Left ventricle myocardium superior (tissue), 1 donor: ENCODE results near the gene CASS4. TPM values are rescaled to one million over a fixed set of nuclear protein-coding genes. Genes with fewer than 3 reads are reported as not detected.
A peak's percentile ranks its signal among the peaks of the same experiment; 100 is the strongest.

Experiments
- ATAC-seq: fragments of 200-7000 bp; cut with Tn5 transposase; one replicate; pipeline ENCODE4 v1.9.1; 2020; ENCODE audit warnings: mild to moderate bottlenecking, moderate library complexity
- DNase-seq: peaks from one replicate; pipeline ENCODE4 v3.0.0-alpha.2; 2020
- intact Hi-C: fragments of 100-400 bp; cut with micrococcal nuclease; formaldehyde crosslinking; loops from one replicate; pipeline ENCODE4 v1.11.0; 2022
- total RNA-seq: library from RNA; stranded (reverse); fragmentation: NEBNext Ultra II Directional; extraction: Animal tissue kit (Norgen Biotek cat#: 25700); gene quantifications from one replicate; pipeline ENCODE4 v1.2.1, GENCODE V29; 2021
- donor health status: DM: no; HTN: yes; CAD: no; lungs with severe emphysema.

The CASS4 gene
- total RNA-seq, 1 donor from 2014 or later = 0.55 TPM

DNA sequence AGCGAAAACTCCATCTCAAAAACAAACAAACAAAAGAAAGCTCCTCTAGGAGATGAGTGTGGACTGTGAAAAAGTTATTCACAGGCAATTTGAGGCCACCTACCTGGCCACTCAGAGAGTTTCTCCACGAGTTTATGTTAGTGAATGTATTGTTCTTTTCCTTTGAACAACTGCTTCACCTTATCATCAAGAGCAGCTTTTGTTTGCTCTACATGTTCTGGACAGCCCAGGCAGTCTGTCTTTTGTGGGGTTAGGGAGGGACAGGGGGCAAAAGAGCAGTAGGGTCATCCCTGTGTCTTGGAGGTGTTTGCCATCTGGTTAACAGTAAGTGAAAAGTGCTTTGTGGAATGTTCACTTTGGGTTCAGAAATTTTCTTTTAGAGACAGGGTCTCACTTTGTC, 8.0 kb downstream of the CASS4 start:
- DNase-seq (no peak), ATAC-seq (no peak)
- intact Hi-C loops = no loop called here

DNA sequence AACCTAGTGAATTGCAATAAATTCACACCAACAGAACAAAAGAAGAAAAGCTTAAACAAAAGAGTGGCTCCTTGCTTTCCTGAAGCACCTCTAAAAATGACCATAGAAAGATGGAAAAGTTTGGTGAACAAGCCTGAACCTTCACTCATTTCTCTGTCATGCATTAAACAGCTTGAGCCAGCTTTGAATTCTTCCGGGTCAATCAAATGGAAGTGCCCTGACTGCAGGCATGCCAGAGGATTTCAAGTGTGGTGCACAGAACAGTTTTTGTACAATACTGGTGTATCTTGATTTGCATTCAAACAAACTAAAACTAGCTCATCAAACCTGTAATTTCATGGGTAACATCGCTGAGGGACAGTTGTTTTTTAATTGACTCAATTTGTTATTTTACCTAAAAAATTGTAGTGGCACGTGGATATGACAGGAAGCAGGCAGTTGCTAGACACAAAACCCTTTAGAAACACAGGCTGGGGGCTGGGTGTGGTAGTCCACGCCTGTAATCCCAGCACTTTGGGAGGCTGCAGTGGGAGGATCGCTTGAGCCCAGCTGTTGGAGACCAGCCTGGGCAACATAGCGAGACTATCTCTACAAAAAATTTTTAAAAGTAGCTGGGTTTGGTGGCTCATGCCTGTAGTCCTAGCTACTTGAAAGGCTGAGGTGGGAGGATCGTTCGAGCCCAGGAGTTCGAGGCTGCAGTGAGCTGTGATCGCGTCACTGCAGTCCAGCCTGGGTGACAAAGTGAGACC, 9.1 kb downstream of the CASS4 start:
- DNase-seq (no peak), ATAC-seq (no peak)
- intact Hi-C loops = no loop called here

DNA sequence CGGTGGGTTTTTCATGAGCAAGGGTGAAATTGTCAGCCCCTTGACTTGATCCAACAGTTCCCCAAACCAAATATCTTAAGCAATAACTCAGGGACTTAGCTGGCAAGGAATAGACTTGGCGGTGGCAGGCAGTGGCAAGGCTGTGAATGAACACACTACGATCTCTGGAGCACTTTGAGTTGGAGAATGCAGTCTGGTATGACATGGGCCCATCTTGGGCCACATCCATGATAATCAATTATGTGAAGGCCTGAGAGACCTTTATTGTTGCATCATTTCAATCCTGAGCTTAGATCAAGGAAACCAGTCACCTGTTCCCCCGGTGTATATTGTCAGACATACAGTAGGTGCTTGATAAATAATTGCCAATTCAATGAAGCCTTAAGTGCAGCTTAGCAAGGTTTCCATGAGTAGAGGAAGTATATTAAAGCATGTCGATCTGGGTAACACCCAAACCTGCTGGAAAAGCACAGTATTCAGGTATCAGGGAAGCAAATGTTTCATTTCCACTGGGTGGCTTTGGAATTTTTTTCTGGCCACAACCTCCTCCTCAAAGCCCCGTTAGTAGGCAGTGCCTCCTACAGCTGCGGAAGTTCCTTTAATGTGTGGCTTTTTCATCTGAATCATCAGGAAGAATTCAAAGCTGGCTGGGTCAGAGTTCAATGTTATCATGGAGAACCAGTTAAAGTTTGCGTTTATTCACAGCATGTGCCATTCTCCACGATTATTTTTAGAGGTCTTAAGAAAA, 10.2 kb downstream of the CASS4 start:
- DNase-seq (no peak), ATAC-seq (peak; percentile 18)
- intact Hi-C loops = no loop called here

DNA sequence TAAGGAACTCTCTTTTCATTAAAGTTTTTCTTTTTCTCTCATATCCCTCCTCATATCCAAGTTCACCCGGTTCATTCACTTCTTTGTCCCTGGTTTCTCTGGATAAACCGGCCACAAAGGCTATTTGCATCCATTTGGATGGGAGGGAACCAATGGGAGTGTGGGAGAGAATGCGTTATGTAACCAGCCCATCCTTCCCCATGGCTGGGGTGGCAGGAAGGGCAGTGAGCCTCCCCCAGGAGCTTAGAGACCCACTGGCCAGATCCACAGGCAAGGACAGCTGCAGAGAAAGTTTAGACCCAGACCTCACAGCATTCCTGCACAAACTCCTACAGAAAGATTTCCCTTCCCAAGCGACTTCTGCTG, 10.7 kb downstream of the CASS4 start:
- peak; percentile 41 for ATAC-seq
- intact Hi-C loops = no loop called here
- no peak for DNase-seq

DNA sequence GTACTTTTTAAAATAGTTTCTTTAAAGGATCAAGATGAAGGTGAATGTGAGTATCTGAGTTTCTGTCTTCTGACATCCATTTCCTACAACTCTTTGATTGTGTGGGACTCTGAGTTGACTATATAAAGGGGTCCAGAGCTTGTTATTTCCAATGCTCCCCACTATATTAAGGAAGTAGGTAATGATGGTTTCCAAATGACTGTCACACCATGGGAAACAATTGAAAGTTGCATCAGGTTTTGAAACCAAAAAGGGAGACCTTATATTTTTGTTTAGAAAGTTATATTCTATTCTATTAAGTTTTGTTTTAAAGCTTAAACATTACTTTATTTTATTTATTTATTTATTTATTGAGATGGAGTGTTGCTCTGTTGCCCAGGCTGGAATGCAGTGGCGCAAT, 11.2 kb downstream of the CASS4 start:
- DNase-seq (no peak), ATAC-seq (no peak)
- intact Hi-C loops = no loop called here

DNA sequence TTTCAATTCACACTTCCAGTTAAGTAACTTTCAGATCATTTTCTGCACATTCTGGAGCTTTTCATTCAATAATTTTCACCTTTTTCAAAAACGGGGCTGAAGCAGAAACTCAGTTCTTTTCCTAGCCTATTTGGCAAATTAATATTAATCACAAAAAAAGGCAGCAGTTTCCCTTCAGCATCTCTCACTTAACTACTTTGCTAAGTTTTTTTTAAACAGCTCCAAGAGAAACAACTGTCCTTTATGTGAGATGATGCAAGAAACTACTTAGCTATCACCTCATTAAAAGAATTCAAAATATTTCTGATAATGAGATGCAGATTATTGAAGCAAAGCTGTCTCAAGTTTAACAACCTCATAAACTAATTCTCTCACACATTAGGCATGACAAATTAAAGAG, 11.8 kb downstream of the CASS4 start:
- DNase-seq (no peak), ATAC-seq (no peak)

DNA sequence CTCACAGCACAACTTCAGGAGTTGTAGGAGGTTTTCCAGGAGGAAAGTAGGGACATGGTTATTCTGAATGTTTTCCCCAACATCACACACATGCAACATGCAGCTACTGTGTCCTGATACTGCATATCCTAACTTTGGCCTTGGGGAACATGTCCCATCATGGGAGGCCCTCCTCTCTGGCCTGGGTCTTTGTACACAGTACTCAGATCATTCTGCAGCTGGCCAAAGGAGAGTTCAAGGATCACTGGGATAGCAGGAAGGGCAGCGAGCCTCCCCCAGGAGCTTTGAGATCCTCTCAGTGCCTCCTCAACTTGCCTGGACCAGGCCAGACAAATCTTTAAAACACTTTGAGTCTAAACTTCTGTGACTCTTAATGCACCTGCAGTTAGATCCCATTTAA, 12.9 kb downstream of the CASS4 start:
- intact Hi-C loops = no loop called here
- ATAC-seq = no peak
- no peak for DNase-seq

More for the DNA sequence above, 11.8 kb downstream of the CASS4 start:
- intact Hi-C loops = no loop called here

DNA sequence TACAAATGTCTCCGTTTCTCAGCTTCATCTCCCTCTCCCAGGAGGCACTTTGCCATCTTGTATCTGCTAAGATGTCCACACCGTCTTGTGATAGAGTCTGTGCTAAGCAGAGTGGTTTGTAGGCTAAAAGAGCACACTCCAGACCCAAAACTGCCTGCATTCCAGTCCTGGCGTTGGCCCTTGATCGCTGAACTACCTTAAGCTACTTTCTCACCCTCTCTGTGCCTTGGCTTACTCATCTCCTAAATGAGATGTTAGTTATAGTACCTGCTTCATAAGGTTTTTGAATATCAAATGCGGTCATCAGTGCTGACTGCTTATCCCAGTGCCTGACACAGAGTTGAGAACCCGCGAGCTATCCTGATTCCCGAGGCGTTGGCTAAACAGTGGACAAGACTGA, 14.0 kb downstream of the CASS4 start:
- ATAC-seq (no peak), DNase-seq (no peak)
- intact Hi-C loops = no loop called here

DNA sequence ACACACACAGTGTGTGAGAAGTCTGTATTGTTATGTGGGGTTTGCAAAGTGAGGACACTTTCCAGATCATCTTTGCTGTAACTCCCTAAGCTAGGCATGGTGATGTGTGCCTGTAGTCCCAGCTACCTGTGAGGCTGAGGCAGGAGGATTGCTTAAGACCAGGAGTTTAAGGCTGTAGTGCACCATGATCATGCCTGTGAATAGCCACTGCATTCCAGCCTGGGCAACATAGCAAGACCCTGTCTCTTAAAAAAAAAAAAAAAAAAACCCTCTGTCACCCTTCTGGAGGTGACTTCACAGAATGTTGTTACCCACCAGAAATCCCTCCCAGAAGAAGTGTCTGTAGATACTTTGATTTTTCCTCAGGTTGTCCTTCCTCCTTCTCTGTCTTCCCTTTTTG, 14.9 kb downstream of the CASS4 start:
- DNase-seq (no peak), ATAC-seq (no peak)
- intact Hi-C loops = no loop called here

DNA sequence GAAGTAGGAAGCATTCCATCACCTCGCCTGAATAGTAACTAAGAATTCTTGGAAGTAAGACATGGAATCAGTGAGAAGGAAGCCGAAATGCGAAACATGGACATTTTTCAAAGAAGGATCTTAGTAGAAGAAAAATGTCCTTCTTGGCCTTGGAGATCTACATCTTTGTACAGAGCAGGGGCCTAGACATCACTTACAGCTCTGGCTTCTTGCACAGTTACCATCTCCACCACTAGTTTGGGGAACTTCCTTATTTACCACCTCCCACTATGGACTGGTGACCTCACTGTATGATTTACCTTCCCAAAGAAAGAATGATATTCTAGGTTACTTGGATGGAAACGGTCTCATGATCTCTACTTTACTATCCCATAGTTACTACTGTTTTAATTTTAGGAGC, 15.7 kb downstream of the CASS4 start:
- ATAC-seq (no peak), DNase-seq (no peak)
- intact Hi-C loops = no loop called here

DNA sequence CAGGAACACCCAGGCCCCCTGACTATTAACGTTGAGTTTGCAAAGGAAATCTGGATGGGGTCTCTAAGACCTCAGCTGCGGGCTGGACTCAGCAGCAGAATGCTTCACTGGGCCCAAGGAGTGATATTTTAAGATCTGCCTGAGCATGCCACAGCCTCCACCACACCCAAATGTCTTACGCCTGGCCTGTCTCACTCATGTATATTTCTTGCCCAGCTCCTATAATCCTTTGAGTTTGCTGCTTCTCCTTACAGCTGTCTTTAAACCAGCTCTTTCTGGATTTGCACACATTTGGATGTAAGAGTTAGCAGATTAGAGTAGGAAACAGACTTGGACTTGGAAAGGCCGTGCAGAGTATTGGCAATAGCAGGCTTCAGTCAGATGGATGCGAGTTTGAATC, 16.4 kb downstream of the CASS4 start:
- DNase-seq (no peak), ATAC-seq (no peak)
- intact Hi-C loops = no loop called here

DNA sequence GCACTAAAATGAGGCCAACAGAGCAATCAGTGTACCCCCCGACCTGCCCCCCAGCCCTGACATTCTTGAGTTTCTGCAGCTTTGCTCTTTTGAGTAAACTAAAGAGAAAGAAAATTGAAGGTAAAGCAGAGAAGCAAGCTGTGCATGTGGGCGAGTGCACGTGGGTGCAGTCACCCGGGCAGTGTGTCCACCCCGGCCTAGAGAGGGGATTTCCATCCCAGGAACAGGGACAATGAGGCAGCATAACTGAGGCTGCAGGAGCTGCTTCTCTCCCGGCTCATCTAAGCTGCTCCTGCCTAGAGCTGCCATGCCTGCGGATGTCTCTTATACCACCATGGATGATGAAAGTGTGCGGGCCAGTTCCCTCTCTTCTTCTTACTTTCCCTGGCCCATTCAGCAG, 16.8 kb downstream of the CASS4 start:
- ATAC-seq (no peak), DNase-seq (no peak)
- intact Hi-C loops = no loop called here

DNA sequence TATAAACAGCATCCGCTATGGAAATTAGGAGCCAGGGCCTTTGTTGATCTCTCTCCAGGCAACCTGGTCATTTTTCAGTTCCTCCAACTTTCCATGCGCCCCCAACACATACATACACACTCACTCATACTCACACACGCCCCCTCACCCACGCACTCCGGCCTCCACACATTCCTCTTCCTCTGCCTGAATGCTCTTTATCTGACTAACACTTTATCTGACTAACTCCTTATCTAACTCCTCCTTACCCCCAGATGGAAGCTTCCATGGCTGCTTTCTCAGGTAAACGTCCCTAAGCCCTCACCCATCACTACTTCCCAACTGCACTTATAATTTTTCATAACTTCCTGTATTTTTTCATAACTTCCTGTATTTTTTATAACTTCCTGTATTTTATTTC, 17.4 kb downstream of the CASS4 start:
- ATAC-seq (no peak), DNase-seq (no peak)
- intact Hi-C loops = no loop called here

DNA sequence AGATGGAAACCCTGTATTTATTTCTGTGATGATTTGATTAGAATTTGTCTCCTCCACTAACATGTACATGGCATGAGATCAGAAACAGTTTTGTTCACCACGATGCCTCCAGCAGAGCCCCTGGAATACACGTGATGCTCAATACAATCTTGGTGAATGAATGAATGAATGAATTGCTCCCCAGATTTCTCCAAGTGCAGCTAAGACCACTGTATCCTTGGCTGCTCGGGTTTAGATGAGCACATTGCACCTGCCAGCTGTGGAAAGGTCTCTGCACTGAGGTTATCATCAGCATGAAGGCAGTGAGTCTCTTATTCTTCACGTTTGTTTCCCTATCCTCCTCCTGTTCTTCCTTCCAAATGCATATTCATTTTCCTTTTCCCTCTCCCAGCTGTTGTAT, 17.9 kb downstream of the CASS4 start:
- intact Hi-C loops = no loop called here
- no peak for ATAC-seq

DNA sequence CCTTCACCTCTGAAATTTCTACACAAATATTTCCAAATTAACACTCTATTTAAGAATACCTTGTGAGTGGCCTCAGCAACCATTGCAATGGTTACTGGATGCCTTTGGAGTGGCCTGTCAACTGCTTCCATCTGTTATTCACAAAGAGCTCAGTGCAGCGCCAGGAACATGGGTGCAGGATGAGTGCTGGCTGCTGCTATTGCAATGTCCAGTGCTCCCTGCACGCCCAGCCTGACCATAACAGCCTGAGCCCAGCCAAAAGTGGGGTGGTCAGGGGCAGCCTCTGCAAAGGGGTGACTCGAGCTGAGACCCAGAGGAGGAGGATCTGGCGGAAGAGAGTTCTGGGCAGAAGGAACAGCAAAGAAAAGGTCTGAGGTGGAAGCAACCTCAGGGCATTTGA, 18.4 kb downstream of the CASS4 start:
- DNase-seq = no peak
- intact Hi-C loops = no loop called here
- ATAC-seq = peak; percentile 35

More for the DNA sequence above, 17.9 kb downstream of the CASS4 start:
- no peak for DNase-seq

DNA sequence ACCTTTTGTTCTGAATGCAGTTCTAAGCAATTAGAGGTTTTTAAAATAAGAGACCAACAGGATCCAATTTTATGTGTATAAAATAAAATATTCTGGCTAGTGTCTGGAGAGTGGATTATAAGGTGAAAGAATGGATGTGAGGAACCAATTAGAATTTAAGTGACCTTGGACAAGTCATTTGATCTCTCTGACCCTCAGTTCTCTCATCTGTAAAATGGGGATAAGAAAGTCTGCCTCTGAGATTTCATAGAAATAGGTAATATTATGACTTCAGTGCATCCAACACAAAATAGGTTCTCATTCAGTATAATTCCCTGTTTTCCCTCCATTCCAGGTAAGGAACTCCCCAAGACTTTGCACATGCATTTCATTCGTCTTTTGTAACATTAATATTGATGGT, 18.9 kb downstream of the CASS4 start:
- DNase-seq (no peak), ATAC-seq (no peak)
- intact Hi-C loops = no loop called here

DNA sequence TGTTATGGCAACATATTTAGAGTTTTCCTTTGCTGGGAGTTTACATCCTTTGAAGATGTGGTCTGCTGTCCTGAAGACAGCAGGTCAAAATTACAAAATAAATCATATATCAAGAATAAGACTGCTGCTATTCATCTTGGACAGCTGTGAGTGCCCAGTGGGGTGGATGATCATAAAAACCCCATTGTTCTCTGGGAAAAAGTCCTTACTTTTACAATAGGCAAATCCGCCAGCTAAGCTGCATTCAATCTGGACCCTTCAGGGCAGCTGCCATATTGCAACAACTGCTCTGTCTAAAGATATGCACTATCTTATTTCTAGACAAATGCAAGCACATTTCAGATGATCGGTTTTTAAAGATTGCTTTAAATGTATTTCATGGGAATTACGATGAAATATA, 19.4 kb downstream of the CASS4 start:
- intact Hi-C loops = no loop called here
- no peak for ATAC-seq
- no peak for DNase-seq

DNA sequence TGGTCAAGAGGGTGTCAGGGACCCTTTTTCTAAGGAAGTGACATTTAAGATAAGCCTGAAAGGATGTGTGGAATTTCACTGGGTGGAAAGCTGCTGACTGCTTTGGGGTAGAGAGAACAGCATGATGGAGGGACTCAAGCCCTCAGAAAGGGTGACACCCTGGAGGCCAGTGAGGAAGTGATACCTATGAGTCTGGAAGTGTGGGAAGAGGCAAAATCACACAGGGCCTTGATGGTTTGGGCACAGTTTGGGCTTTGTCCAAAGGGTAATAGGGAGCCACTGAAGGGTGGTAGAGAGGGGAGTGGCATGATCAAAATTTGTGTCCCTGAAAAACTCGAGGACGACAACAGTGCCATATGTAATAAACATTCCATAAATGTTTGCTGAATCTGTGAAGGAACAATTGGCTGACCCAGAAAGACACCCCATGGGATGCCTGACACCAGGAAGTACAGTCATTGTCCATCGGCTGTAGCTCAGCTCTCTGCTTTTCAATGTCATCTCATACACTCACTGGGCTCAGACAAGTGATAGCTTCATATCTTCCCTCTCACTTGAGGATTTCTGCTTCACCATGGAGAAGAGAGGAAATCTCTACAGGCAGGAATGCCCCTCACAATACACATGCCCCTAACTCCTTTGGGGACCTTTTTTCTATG, 21.3 kb downstream of the CASS4 start:
- ATAC-seq (no peak), DNase-seq (no peak)
- intact Hi-C loops = no loop called here

DNA sequence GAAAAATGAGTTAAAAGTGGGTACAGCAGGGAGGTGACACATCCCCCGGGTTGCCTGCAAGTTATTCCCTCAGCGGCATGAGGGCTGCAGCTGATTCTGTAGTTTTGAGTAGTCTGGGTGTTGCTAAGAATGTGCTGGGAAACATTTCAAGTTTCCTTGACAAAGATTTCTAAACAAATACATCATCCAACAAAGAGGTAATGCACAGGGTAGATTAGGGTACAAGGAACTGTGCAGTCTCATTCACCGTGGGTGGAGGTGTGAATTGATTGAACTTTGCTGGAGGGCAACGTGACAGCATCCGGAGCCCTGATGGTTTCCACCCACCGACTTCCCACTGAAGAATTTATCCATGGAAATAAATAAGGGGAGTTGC, 21.8 kb downstream of the CASS4 start:
- DNase-seq (no peak), ATAC-seq (peak; percentile 48)
- intact Hi-C loops = no loop called here

DNA sequence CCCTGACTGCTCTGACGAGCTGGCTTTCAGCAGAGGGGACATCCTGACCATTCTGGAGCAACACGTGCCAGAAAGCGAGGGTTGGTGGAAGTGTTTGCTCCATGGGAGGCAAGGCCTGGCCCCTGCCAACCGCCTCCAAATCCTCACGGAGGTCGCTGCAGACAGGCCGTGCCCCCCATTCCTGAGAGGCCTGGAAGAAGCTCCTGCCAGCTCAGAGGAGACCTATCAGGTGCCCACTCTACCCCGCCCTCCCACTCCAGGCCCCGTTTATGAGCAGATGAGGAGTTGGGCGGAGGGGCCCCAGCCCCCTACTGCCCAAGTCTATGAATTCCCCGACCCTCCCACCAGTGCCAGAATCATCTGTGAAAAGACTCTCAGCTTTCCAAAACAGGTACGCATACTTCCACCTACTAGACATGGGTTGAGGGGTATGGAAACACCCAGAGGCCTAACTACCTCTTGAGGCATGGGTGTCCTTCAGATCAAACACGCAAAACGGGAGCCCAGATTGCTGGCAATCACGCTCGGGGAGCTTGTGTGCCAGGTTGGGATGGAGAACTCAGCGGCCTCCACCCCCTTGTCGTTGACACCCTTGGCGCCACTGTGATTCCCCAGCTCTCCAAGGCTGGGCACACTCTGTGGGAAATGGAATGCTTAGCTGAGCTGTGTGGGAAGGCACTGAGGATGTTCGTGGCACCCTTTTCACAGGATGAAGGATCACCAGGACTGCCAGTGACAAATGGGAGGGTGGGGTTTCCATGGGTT, 25.3 kb downstream of the CASS4 start:
- DNase-seq (no peak), ATAC-seq (no peak)
- intact Hi-C loops = no loop called here
